Measurements from ENCODE around the gene ARL4A. TPM values are rescaled to one million over a fixed set of nuclear protein-coding genes. Genes with fewer than 3 reads are reported as not detected.
A peak's percentile ranks its signal among the peaks of the same experiment; 100 is the strongest.
"Not testable (repeated sequence)": the region's sequence is repeated elsewhere in the genome, so short reads cannot be mapped to it uniquely, and the experiment has no call there.

ARL4A gene
- total and polyA plus RNA-seq, 4 experiments from 2014 or later, result 11.6 to 101 (median 35.5) TPM

DNA sequence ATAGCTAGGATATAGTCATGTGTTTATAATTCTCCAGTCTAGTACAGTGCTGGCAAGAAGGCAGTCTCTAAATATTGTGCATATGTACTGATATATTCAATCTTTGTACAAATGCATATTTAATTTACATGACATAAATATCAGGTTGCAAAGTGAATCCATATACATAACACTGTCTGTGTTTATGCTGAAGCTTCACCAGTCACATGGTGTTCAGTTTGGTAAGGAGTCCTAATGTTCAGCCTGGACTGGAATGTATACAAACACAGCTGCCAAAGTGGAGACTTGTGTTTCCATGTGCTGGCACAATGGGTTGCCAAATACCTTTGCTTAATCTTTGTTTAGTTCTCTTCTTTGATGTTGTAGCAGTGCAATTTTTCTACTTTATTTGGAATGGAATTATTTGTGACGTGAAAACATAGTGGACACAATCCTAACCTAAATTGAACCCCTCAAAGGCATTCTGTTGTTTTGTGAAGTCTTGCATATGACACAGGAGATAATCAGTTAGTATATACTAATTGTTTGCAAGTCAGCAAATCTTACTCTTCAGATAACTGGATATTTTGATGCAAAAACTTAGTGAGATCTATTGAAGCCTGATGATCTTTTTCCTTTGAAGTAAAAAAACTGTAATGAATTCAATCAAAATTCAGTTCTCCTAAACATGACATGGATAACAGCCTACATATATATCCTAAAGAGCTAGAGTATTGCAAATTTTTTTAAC, 17.3 kb upstream of the ARL4A start:
- Mint-ChIP-seq H3K4me1 (peaks cover 8 to 15% (median 12%) of the 10 kb centered on the region in 4 donors), H3K9me3 (no peaks in the 10 kb centered on the region), H3K27me3 (no peaks in the 10 kb centered on the region), H3K36me3 (no peaks in the 10 kb centered on the region), H3K4me3 (no peak overlapping the region), H3K27ac (no peak overlapping the region)
- Histone ChIP-seq H3K4me3 (ENCODE audit: low read length in 2 of 2) (no peak overlapping the region), H3K27me3 (ENCODE audit: insufficient read depth, low read length) (no peaks in the 10 kb centered on the region), H3K4me1 (ENCODE audit: insufficient read depth, low read length) (peaks cover 6% of the 10 kb centered on the region), H3K9me3 (ENCODE audit: control insufficient read depth in 1 of 2, low read length in 2 of 2) (no peaks in the 10 kb centered on the region), H3K36me3 (ENCODE audit: insufficient read depth, low read length) (no peaks in the 10 kb centered on the region), H3K27ac (ENCODE audit: low read depth, low read length) (no peak overlapping the region)
- CTCF ChIA-PET (ENCODE audit: partially characterized antibody), result interaction anchor here (0.7 to 1.0 kb wide), 2 partner anchors 15 to 17 kb away, joined by 3 to 4 read pairs; partner anchors contain the start of gene ARL4A
- intact Hi-C loops (cut with micrococcal nuclease), result no loop called here
- DNase-seq, result no peak
- POLR2A ChIA-PET (ENCODE audit: partially characterized antibody), result no interaction called here

- intact Hi-C loops (cut with micrococcal nuclease), result no loop called here
- Histone ChIP-seq H3K27ac (ENCODE audit: low read depth, low read length) (no peak overlapping the region), H3K4me1 (ENCODE audit: insufficient read depth, low read length) (peaks cover 8% of the 10 kb centered on the region), H3K9me3 (ENCODE audit: control insufficient read depth in 1 of 2, low read length in 2 of 2) (no peaks in the 10 kb centered on the region), H3K36me3 (ENCODE audit: insufficient read depth, low read length) (no peaks in the 10 kb centered on the region), H3K4me3 (ENCODE audit: low read length in 2 of 2) (no peak overlapping the region), H3K27me3 (ENCODE audit: insufficient read depth, low read length) (no peaks in the 10 kb centered on the region)
- no peaks in the 10 kb centered on the region for H3K27me3 Mint-ChIP-seq
- peaks cover 11 to 19% (median 15%) of the 10 kb centered on the region in 4 donors for H3K4me1 Mint-ChIP-seq
- no peak overlapping the region for H3K4me3 Mint-ChIP-seq
- no peaks in the 10 kb centered on the region for H3K36me3 Mint-ChIP-seq
- POLR2A ChIA-PET (ENCODE audit: partially characterized antibody), result no interaction called here
- CTCF ChIA-PET (ENCODE audit: partially characterized antibody), result interaction anchor here (1.0 to 1.2 kb wide), 2 partner anchors 16 kb away, joined by 4 to 5 read pairs; partner anchors contain the start of gene ARL4A
- DNase-seq, result no peak
- H3K27ac Mint-ChIP-seq, result no peak overlapping the region
- H3K9me3 Mint-ChIP-seq, result no peaks in the 10 kb centered on the region
Observed at GRCh38 chr7:12670743-12671520, 16.5 kb upstream of the ARL4A start.

DNA sequence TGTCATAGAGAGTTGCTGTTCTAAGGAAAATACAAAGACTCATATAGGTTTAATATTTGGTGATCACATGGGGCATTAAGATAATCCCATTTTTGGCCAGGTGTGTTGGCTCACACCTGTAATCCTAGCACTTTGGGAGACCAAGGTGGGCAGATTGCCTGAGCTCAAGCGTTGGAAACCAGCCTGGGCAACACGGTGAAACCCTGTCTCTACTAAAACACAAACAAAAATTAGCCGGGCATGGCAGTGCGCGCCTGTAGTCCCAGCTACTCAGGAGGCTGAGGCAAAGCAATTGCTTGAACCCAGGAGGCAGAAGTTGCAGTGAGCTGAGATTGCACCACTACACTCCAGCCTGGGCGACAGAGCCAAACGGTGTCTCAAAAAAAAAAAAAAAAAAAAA, 14.0 kb upstream of the ARL4A start:
- H3K27me3 Mint-ChIP-seq; H3K27me3 ChIP-seq (ENCODE audit: insufficient read depth, low read length); POLR2A ChIA-PET (ENCODE audit: partially characterized antibody); H3K4me1 ChIP-seq (ENCODE audit: insufficient read depth, low read length); H3K9me3 ChIP-seq (ENCODE audit: control insufficient read depth in 1 of 2, low read length in 2 of 2); H3K36me3 Mint-ChIP-seq; H3K27ac ChIP-seq (ENCODE audit: low read depth, low read length); H3K9me3 Mint-ChIP-seq; DNase-seq; H3K27ac Mint-ChIP-seq; H3K4me3 Mint-ChIP-seq; H3K4me3 ChIP-seq (ENCODE audit: low read length in 2 of 2); H3K36me3 ChIP-seq (ENCODE audit: insufficient read depth, low read length): not testable (repeated sequence)
- peaks cover 11 to 19% (median 15%) of the 10 kb centered on the region in 4 donors for H3K4me1 Mint-ChIP-seq
- intact Hi-C loops (cut with micrococcal nuclease), result loop anchor here (2.0 kb wide), 1 partner anchor 21 kb away; no protein-coding TSS in a partner anchor
- CTCF ChIA-PET (ENCODE audit: partially characterized antibody), result interaction anchor here (3.0 to 4.1 kb wide), 2 partner anchors 14 to 589 kb away, joined by 30 to 36 read pairs; partner anchors contain the start of gene ARL4A

DNA sequence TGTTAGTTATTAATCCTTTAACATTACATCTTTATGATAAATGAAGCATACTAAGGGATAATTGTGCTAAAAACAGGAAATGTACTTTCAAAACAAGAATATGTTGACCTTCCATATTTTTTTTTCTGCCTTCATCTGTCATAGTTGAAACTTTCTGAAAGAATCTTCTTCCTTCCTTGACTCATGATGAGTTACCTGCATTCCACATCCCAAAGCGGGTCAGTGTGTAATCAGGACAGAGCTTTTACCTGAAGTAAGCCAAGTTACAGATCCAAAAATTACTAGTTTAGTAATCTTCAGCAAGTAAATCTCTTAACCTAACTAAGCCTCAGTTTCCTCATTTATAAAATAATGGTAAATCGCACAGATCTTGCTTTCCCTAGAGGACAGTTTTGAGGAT, 13.4 kb upstream of the ARL4A start:
- no peaks in the 10 kb centered on the region for H3K36me3 ChIP-seq (ENCODE audit: insufficient read depth, low read length)
- no peak for DNase-seq
- CTCF ChIA-PET (ENCODE audit: partially characterized antibody), result interaction anchor here (1.2 to 4.1 kb wide), 5 partner anchors 8 to 588 kb away, joined by 3 to 36 read pairs (median 6); partner anchors contain the start of gene ARL4A
- no peaks in the 10 kb centered on the region for H3K9me3 Mint-ChIP-seq
- no peaks in the 10 kb centered on the region for H3K27me3 Mint-ChIP-seq
- H3K9me3 ChIP-seq (ENCODE audit: control insufficient read depth in 1 of 2, low read length in 2 of 2), result no peaks in the 10 kb centered on the region
- no peaks in the 10 kb centered on the region for H3K36me3 Mint-ChIP-seq
- H3K4me1 Mint-ChIP-seq, result peaks cover 11 to 19% (median 15%) of the 10 kb centered on the region in 4 donors
- POLR2A ChIA-PET (ENCODE audit: partially characterized antibody), result interaction anchor here (0.9 to 2.2 kb wide), 2 partner anchors 12 to 14 kb away, joined by 3 to 28 read pairs; partner anchors contain the start of gene ARL4A
- H3K27me3 ChIP-seq (ENCODE audit: insufficient read depth, low read length), result no peaks in the 10 kb centered on the region
- H3K4me3 Mint-ChIP-seq, result no peak overlapping the region
- H3K27ac ChIP-seq (ENCODE audit: low read depth, low read length), result no peak overlapping the region
- H3K4me3 ChIP-seq (ENCODE audit: low read length in 2 of 2), result no peak overlapping the region
- H3K27ac Mint-ChIP-seq, result no peak overlapping the region
- intact Hi-C loops (cut with micrococcal nuclease), result no loop called here
- peaks cover 8% of the 10 kb centered on the region for H3K4me1 ChIP-seq (ENCODE audit: insufficient read depth, low read length)

DNA sequence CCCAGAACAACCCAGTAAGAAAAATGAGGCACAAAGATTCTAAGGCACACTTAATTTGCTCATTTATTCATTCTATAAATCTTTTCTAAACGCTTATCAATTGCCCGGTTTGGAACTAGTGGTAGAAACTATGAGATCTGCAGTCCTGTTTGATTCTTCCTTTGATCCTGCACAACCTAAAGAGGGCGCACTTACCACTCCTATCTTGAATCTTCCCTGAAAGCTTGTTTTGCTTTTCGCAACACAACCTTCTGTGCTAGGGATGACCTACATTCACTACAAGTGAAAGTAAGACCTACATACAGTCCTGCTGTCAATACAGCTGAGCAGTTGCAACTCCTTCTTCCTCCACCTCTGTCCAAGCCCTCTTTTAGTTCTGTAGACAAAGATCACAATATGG, 12.6 kb upstream of the ARL4A start:
- no peaks in the 10 kb centered on the region for H3K27me3 Mint-ChIP-seq
- no peak overlapping the region for H3K27ac ChIP-seq (ENCODE audit: low read depth, low read length)
- peak overlapping the region in 5 of 8 donors; percentile 4 to 24 (median 14) for H3K4me3 Mint-ChIP-seq
- no peaks in the 10 kb centered on the region for H3K36me3 ChIP-seq (ENCODE audit: insufficient read depth, low read length)
- H3K9me3 ChIP-seq (ENCODE audit: control insufficient read depth in 1 of 2, low read length in 2 of 2), result no peaks in the 10 kb centered on the region
- H3K36me3 Mint-ChIP-seq, result no peaks in the 10 kb centered on the region
- peaks cover 11 to 19% (median 15%) of the 10 kb centered on the region in 4 donors for H3K4me1 Mint-ChIP-seq
- peaks cover 8% of the 10 kb centered on the region for H3K4me1 ChIP-seq (ENCODE audit: insufficient read depth, low read length)
- POLR2A ChIA-PET (ENCODE audit: partially characterized antibody), result interaction anchor here (0.9 to 2.2 kb wide), 2 partner anchors 11 to 14 kb away, joined by 3 to 28 read pairs; partner anchors contain the start of gene ARL4A
- no peaks in the 10 kb centered on the region for H3K9me3 Mint-ChIP-seq
- CTCF ChIA-PET (ENCODE audit: partially characterized antibody), result interaction anchor here (0.9 to 4.1 kb wide), 15 partner anchors 9 to 593 kb away, joined by 3 to 36 read pairs (median 4); partner anchors contain the start of gene ARL4A
- no peak overlapping the region for H3K4me3 ChIP-seq (ENCODE audit: low read length in 2 of 2)
- peak overlapping the region; percentile 6 to 80 (median 67) for H3K27ac Mint-ChIP-seq
- H3K27me3 ChIP-seq (ENCODE audit: insufficient read depth, low read length), result no peaks in the 10 kb centered on the region
- peak; percentile 68 to 80 (median 70) for DNase-seq
- intact Hi-C loops (cut with micrococcal nuclease), result loop anchor here (1.0 kb wide), 3 partner anchors 11 to 588 kb away; no protein-coding TSS in a partner anchor

DNA sequence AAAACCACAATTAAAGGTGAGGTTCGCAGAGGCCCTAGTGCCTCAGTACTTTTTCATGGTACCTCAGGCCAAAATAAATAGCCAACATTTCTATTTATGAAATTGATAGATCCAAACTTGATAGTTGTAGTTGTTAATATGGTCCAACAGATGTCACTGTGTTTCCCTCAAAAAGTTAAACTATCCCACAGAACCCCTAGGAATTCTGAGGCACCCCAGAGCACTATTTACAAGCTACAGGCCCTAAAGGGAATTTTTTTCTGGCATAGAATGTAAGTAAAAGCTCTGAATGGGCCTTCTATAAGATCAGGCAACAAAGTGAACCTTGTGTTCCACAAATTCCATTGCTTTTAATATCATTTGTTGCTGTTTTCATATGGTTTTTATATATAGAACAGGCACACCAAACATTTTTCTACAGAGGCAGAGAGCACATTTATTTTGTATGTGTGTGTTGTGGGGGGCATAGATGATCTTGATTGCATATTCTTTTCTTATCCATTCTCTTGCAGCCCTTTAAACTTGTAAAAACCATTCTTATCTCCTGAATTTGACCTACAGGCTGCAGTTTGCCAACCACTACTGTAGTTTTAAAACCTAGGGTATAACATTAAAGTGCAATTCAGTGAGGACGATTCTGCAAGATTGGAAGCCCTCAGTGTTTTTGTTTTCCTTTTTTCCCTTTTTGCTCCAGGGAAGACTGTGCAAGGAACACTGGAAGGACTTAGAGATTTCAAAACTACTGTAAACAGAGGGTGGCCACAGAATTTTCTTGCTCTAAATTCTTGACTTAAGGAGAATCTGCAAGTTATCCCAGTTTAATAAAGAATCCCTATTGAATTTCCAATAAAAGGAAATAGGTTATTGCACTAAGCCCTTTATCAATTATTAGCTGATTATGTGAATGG, 3.5 kb upstream of the ARL4A start:
- Histone ChIP-seq H3K36me3 (ENCODE audit: insufficient read depth, low read length) (no peaks in the 10 kb centered on the region), H3K4me1 (ENCODE audit: insufficient read depth, low read length) (peaks cover 12% of the 10 kb centered on the region), H3K4me3 (ENCODE audit: low read length in 2 of 2) (no peak overlapping the region), H3K27ac (ENCODE audit: low read depth, low read length) (no peak overlapping the region), H3K27me3 (ENCODE audit: insufficient read depth, low read length) (no peaks in the 10 kb centered on the region), H3K9me3 (ENCODE audit: control insufficient read depth in 1 of 2, low read length in 2 of 2) (no peaks in the 10 kb centered on the region)
- Mint-ChIP-seq H3K36me3 (peaks cover 0 to 14% of the 10 kb centered on the region in 2 donors), H3K27ac (peak overlapping the region in 6 of 7 donors; percentile 50 to 91 (median 76)), H3K27me3 (no peaks in the 10 kb centered on the region), H3K4me1 (peaks cover 17 to 37% (median 25%) of the 10 kb centered on the region in 4 donors), H3K9me3 (no peaks in the 10 kb centered on the region), H3K4me3 (no peak overlapping the region)
- POLR2A ChIA-PET (ENCODE audit: partially characterized antibody), result no interaction called here
- CTCF ChIA-PET (ENCODE audit: partially characterized antibody), result interaction anchor here (0.6 to 7.0 kb wide), 10 partner anchors 9 to 583 kb away, joined by 3 to 86 read pairs (median 12); no protein-coding TSS in a partner anchor
- DNase-seq, result no peak
- intact Hi-C loops (cut with micrococcal nuclease), result loop anchor here (10.0 kb wide), 1 partner anchor 429 kb away; no protein-coding TSS in a partner anchor

All from CD4-positive, alpha-beta memory T cell (primary cell).